HepG2 (cell line): ENCODE results near the gene IGFALS. TPM values are rescaled to one million over a fixed set of nuclear protein-coding genes. Genes with fewer than 3 reads are reported as not detected.

ENCODE experiments used
- CENPX ChIP-seq: sonication (generic); formaldehyde crosslinking; IDR thresholded peaks from 2 replicates; pipeline ENCODE4 v1.9.0; 2021; ENCODE audit warnings: mild to moderate bottlenecking, missing genetic modification reagents, moderate library complexity
- DNMT3B ChIP-seq: conservative IDR thresholded peaks from 2 replicates; pipeline ENCODE4 v1.6.1; 2016; ENCODE audit warnings: missing biosample characterization, control low read depth
- FLYWCH1 ChIP-seq: sonication (generic); formaldehyde crosslinking; IDR thresholded peaks from 2 replicates; pipeline ENCODE4 v1.8.1; 2023; ENCODE audit warnings: mild to moderate bottlenecking, missing genetic modification reagents
- GABPB1 ChIP-seq: IDR thresholded peaks from 2 replicates; pipeline ENCODE4 v1.6.1; 2016; ENCODE audit warnings: mild to moderate bottlenecking, missing genetic modification reagents, moderate library complexity, missing compliant biosample characterization
- GPN1 ChIP-seq: sonication (generic); formaldehyde crosslinking; IDR thresholded peaks from 2 replicates; pipeline ENCODE4 v1.5.1; 2020; ENCODE audit warnings: missing genetic modification reagents, borderline replicate concordance
- HDAC6 ChIP-seq: fragments of 200-600 bp; sonication (generic); IDR thresholded peaks from 2 replicates; pipeline ENCODE4 v1.7.0; 2017; ENCODE audit warnings: mild to moderate bottlenecking, antibody characterized with exemption, low read length, low read depth
- NFYB ChIP-seq: sonication (generic); formaldehyde crosslinking; IDR thresholded peaks from 2 replicates; pipeline ENCODE4 v1.4.0; 2020; ENCODE audit warnings: missing genetic modification reagents
- POLR2A ChIP-seq, 2 experiments: IDR thresholded peaks; 2 replicates each; pipeline ENCODE4 v1.6.1; 2011; ENCODE audit warnings: low read depth in 2 of 2, low read length in 2 of 2, mild to moderate bottlenecking in 1 of 2, moderate library complexity in 1 of 2; ENCODE audit not compliant: insufficient read depth in 1 of 2
- SIN3A ChIP-seq: IDR thresholded peaks from 2 replicates; pipeline ENCODE4 v1.6.1; 2011; ENCODE audit warnings: low read depth, mild to moderate bottlenecking, control low read depth, low read length, borderline replicate concordance
- TAF1 ChIP-seq: sonication (generic); formaldehyde crosslinking; IDR thresholded peaks from 2 replicates; pipeline ENCODE4 v1.4.0; 2020; ENCODE audit warnings: missing genetic modification reagents
- TARDBP ChIP-seq: sonication (generic); formaldehyde crosslinking; IDR thresholded peaks from 2 replicates; pipeline ENCODE4 v1.8.0; 2022; ENCODE audit warnings: mild to moderate bottlenecking, missing genetic modification reagents
- ZNF792 ChIP-seq: IDR thresholded peaks from 2 replicates; pipeline ENCODE4 v1.6.1; 2016
- polyA plus RNA-seq, 8 experiments: library from polyadenylated mRNA; depleted of rRNA in 3 of 8; stranded (reverse) in 7 of 8; unstranded in 1 of 8; fragments of >200 nt; fragmentation: Illumina TruSeq in 4 of 8; extraction: Trizol in 4 of 8; gene quantifications; 2 replicates each; pipeline versions ENCODE4 v1.2.1 to v1.2.3, GENCODE V29; 2011 to 2016; ENCODE audit warnings: low read depth in 4 of 8, missing spikeins in 1 of 8, mixed read lengths in 1 of 8; ENCODE audit not compliant: insufficient read depth in 1 of 8
- total RNA-seq, 5 experiments: library from RNA; depleted of rRNA; stranded (reverse); fragments of >200 nt; fragmentation: Illumina TruSeq; extraction: Trizol; gene quantifications; 2 replicates each; pipeline ENCODE4 v1.2.3, GENCODE V29; 2016; ENCODE audit warnings: low read depth in 1 of 5
- TF ChIP-seq, protein P1 (sequence below): sonication (generic); formaldehyde crosslinking; IDR thresholded peaks from 2 replicates; pipeline ENCODE4 v1.4.0; 2020; ENCODE audit warnings: missing genetic modification reagents
- TF ChIP-seq, protein P2 (sequence below): IDR thresholded peaks from 2 replicates; pipeline ENCODE4 v1.6.1; 2012; ENCODE audit warnings: low read depth, low read length, improper control_type of control experiment
- TF ChIP-seq, protein P3 (sequence below): sonication (generic); formaldehyde crosslinking; IDR thresholded peaks from 2 replicates; pipeline ENCODE4 v1.8.0; 2022; ENCODE audit warnings: missing genetic modification reagents, mild to moderate bottlenecking, moderate library complexity, borderline replicate concordance
- TF ChIP-seq, protein P4 (sequence below): sonication (generic); formaldehyde crosslinking; IDR thresholded peaks from 2 replicates; pipeline ENCODE4 v1.4.0; 2020; ENCODE audit warnings: missing genetic modification reagents, borderline replicate concordance
- TF ChIP-seq, protein P5 (sequence below): sonication (generic); formaldehyde crosslinking; IDR thresholded peaks from 2 replicates; pipeline ENCODE4 v1.8.0; 2022; ENCODE audit warnings: low read depth, missing genetic modification reagents

IGFALS gene
- total and polyA plus RNA-seq, 2 of the 13 experiments (the other 11 are each of a cell fraction or from before 2014, with no cell fraction given) = 0.34 to 2.4 TPM

DNA sequence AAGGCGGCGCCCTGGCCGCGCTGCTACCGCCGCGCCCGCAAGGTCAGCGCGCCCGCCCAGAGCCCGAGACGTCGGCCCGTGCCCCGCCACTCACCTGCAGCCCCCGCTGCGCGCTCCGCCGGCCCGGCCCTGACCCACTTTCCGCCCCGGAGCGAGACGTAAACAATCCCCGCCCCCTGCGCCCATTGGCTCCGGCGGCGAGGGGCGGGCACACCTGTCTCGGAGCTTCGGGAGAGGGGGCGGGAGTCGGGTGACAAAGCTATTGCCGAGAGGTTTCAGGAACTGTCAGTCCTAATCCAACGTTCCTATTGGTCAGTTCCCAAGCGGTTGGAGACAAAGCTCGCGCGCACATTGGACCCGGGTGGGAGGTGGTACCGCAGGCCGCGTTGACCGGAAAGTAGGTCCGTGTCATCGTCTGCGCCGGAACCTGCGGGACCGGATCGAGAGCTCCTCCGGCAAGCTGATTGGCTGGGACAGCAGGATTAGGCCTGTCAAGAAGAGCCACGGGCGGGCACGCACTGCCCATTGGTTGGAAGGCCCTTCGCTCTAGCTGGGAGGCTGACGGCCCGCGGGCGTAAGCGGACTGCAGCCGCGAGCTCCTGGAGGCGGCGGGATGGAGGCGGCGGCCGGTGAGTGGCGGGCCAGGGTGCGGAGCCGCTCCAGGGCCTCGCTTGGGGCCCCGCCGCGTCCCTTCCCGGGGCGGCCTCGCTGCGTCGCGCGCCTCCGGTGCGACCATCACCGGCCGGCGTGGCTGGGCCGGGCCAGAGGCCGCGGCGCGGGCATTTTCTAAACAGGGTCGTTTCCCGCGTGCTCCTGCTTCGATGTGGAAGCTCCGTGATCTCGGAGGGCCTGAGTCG lies 10.9 kb downstream of the IGFALS start, which contains the start of the genes NUBP2 and SPSB3 (continued):
- TF ChIP-seq, protein P1, sequence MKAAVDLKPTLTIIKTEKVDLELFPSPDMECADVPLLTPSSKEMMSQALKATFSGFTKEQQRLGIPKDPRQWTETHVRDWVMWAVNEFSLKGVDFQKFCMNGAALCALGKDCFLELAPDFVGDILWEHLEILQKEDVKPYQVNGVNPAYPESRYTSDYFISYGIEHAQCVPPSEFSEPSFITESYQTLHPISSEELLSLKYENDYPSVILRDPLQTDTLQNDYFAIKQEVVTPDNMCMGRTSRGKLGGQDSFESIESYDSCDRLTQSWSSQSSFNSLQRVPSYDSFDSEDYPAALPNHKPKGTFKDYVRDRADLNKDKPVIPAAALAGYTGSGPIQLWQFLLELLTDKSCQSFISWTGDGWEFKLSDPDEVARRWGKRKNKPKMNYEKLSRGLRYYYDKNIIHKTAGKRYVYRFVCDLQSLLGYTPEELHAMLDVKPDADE (CRISPR knock-in tag) = no peak
- TF ChIP-seq, protein P2, sequence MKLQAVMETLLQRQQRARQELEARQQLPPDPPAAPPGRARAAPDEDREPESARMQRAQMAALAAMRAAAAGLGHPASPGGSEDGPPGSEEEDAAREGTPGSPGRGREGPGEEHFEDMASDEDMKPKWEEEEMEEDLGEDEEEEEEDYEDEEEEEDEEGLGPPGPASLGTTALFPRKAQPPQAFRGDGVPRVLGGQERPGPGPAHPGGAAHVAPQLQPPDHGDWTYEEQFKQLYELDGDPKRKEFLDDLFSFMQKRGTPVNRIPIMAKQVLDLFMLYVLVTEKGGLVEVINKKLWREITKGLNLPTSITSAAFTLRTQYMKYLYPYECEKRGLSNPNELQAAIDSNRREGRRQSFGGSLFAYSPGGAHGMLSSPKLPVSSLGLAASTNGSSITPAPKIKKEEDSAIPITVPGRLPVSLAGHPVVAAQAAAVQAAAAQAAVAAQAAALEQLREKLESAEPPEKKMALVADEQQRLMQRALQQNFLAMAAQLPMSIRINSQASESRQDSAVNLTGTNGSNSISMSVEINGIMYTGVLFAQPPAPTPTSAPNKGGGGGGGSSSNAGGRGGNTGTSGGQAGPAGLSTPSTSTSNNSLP = no peak
- peak; percentile 41 to 74; a peak in 3 of 4 replicates for TF ChIP-seq POLR2A (IDR thresholded peaks at IDR 0.05; ENCODE audit: insufficient read depth in 1 of 2, low read depth in 2 of 2, low read length in 2 of 2)
- no peak for TF ChIP-seq FLYWCH1
- TF ChIP-seq SIN3A = peak; percentile 81; the same call in 1 of the 2 replicates
- TF ChIP-seq TARDBP = peak; percentile 56; the same call in 1 of the 2 replicates
- TF ChIP-seq CENPX (CRISPR knock-in tag) = no peak
- TF ChIP-seq TAF1 = peak; percentile 65; the same call in 1 of the 2 replicates
- TF ChIP-seq NFYB (CRISPR knock-in tag) = peak; percentile 97
- TF ChIP-seq, protein P3, sequence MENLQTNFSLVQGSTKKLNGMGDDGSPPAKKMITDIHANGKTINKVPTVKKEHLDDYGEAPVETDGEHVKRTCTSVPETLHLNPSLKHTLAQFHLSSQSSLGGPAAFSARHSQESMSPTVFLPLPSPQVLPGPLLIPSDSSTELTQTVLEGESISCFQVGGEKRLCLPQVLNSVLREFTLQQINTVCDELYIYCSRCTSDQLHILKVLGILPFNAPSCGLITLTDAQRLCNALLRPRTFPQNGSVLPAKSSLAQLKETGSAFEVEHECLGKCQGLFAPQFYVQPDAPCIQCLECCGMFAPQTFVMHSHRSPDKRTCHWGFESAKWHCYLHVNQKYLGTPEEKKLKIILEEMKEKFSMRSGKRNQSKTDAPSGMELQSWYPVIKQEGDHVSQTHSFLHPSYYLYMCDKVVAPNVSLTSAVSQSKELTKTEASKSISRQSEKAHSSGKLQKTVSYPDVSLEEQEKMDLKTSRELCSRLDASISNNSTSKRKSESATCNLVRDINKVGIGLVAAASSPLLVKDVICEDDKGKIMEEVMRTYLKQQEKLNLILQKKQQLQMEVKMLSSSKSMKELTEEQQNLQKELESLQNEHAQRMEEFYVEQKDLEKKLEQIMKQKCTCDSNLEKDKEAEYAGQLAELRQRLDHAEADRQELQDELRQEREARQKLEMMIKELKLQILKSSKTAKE (CRISPR knock-in tag) = 0 out of 2 replicates have a peak, but pooled peaks have one; percentile 63
- TF ChIP-seq GPN1 (CRISPR knock-in tag) = no peak
- TF ChIP-seq ZNF792 = peak; percentile 31; the same call in 1 of the 2 replicates
- peak; percentile 97 for TF ChIP-seq GABPB1 (CRISPR knock-in tag)
- TF ChIP-seq HDAC6 = no peak
- no peak; the same call in 1 of the 2 replicates for TF ChIP-seq DNMT3B (CRISPR knock-in tag)
- TF ChIP-seq, protein P4, sequence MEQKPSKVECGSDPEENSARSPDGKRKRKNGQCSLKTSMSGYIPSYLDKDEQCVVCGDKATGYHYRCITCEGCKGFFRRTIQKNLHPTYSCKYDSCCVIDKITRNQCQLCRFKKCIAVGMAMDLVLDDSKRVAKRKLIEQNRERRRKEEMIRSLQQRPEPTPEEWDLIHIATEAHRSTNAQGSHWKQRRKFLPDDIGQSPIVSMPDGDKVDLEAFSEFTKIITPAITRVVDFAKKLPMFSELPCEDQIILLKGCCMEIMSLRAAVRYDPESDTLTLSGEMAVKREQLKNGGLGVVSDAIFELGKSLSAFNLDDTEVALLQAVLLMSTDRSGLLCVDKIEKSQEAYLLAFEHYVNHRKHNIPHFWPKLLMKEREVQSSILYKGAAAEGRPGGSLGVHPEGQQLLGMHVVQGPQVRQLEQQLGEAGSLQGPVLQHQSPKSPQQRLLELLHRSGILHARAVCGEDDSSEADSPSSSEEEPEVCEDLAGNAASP (CRISPR knock-in tag) = peak; percentile 16; the same call in 1 of the 2 replicates
- TF ChIP-seq, protein P5, sequence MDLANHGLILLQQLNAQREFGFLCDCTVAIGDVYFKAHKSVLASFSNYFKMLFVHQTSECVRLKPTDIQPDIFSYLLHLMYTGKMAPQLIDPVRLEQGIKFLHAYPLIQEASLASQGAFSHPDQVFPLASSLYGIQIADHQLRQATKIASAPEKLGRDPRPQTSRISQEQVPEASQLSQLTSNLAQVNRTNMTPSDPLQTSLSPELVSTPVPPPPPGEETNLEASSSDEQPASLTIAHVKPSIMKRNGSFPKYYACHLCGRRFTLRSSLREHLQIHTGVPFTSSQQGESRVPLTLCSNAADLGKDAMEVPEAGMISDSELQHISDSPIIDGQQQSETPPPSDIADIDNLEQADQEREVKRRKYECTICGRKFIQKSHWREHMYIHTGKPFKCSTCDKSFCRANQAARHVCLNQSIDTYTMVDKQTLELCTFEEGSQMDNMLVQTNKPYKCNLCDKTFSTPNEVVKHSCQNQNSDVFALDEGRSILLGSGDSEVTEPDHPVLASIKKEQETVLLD (CRISPR knock-in tag) = peak; percentile 90
